NB4 (cell line): Measurements from ENCODE around the gene PSMD9.

ENCODE experiments used
- POLR2A ChIP-seq: IDR thresholded peaks from 2 replicates; pipeline ENCODE4 v1.6.1; 2011; ENCODE audit warnings: mild to moderate bottlenecking; ENCODE audit not compliant: insufficient read length; ENCODE audit errors: extremely low read depth
- TF ChIP-seq, protein P1 (sequence below): IDR thresholded peaks from one replicate; pipeline ENCODE4 v1.5.1; 2012; ENCODE audit warnings: low read depth, low read length

DNA sequence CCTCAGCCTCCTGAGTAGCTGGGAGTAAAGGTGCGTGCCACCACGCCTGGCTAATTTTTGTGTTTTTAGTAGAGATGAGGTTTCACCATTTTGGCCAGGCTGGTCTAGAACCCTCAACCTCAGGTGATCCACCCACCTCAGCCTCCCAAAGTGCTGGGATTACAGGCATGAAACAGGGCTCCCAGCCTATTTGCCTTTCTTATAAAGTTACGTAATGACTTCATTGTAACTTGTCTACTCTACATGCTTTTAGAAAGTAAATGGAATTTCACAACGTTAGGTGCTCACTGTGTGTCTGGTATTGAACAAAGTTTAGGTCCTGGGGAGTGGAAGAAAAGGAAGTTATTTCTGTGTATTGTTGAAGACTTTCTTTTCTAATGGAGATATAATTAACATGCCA lies 42.3 kb downstream of the PSMD9 start:
- TF ChIP-seq POLR2A, result no peak
- TF ChIP-seq, protein P1, sequence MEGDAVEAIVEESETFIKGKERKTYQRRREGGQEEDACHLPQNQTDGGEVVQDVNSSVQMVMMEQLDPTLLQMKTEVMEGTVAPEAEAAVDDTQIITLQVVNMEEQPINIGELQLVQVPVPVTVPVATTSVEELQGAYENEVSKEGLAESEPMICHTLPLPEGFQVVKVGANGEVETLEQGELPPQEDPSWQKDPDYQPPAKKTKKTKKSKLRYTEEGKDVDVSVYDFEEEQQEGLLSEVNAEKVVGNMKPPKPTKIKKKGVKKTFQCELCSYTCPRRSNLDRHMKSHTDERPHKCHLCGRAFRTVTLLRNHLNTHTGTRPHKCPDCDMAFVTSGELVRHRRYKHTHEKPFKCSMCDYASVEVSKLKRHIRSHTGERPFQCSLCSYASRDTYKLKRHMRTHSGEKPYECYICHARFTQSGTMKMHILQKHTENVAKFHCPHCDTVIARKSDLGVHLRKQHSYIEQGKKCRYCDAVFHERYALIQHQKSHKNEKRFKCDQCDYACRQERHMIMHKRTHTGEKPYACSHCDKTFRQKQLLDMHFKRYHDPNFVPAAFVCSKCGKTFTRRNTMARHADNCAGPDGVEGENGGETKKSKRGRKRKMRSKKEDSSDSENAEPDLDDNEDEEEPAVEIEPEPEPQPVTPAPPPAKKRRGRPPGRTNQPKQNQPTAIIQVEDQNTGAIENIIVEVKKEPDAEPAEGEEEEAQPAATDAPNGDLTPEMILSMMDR, result no peak
